C4-2B (cell line): ENCODE results near the gene INHBB.

Experiments
- CTCF ChIP-seq: fragments of 450-650 bp; conservative IDR thresholded peaks from 2 replicates; pipeline ENCODE4 v1.5.1; 2017; ENCODE audit warnings: mild to moderate bottlenecking
- ZFX ChIP-seq: fragments of 450-650 bp; IDR thresholded peaks from 2 replicates; pipeline ENCODE4 v1.6.1; 2017

- no peak for TF ChIP-seq CTCF
- TF ChIP-seq ZFX: no peak
Observed at GRCh38 chr2:120362926-120363325, 17.0 kb downstream of the INHBB start.
